B cell (primary cell): ENCODE data around the gene GSTP1. TPM values are rescaled to one million over a fixed set of nuclear protein-coding genes. Genes with fewer than 3 reads are reported as not detected.

ENCODE experiments used
- ATAC-seq: fragments of 200-7000 bp; cut with Tn5 transposase; one replicate; pipeline ENCODE4 v1.10.0; 2021; ENCODE audit warnings: low read depth, mild to moderate bottlenecking, moderate number of reproducible peaks, moderate library complexity
- CTCF ChIA-PET: fragments of 350-600 bp; sonication (Branson Sonifier 250); formaldehyde crosslinking; loops from one replicate; lab custom pipeline; 2021; ENCODE audit warnings: antibody characterized with exemption, inconsistent platforms; lab: Charles Lee
- POLR2A ChIA-PET: fragments of 350-600 bp; sonication (Branson Sonifier 250); formaldehyde crosslinking; loops from one replicate; lab custom pipeline; 2021; ENCODE audit warnings: antibody characterized with exemption; lab: Charles Lee
- DNase-seq: peaks from one replicate; pipeline ENCODE4 v3.0.0; 2013
- H2AFZ ChIP-seq: 2 replicates; pipeline ENCODE4 v1.6.1; 2012; ENCODE audit warnings: mild to moderate bottlenecking, low read depth, low read length; ENCODE audit not compliant: insufficient read depth, poor library complexity, severe bottlenecking
- H3K27ac ChIP-seq, 2 donors: 1 replicate in 1 of 2; 2 replicates in 1 of 2; pipeline ENCODE4 v1.5.1; 2012 to 2013; ENCODE audit warnings: low read length in 2 of 2, mild to moderate bottlenecking in 2 of 2, moderate library complexity in 1 of 2
- H3K27me3 ChIP-seq, 4 experiments: fragments of 200-600 bp in 1 of 4; sonication (generic) in 1 of 4; replicated peaks in 1 of 4; 1 replicate in 2 of 4; 2 replicates in 2 of 4; pipeline versions ENCODE4 v1.6.1 to v1.7.0; 2013 to 2016; ENCODE audit warnings: low read length in 3 of 4, mild to moderate bottlenecking in 2 of 4, mixed read lengths in 1 of 4, moderate library complexity in 1 of 4; ENCODE audit not compliant: insufficient read depth in 4 of 4, control insufficient read depth in 3 of 4; ENCODE audit errors: control extremely low read depth in 1 of 4
- H3K36me3 ChIP-seq, 2 experiments: replicated peaks in 1 of 2; 1 replicate in 1 of 2; 2 replicates in 1 of 2; pipeline versions ENCODE4 v1.6.1 to v1.7.1; 2013; ENCODE audit warnings: low read length in 1 of 2; ENCODE audit not compliant: insufficient read depth in 2 of 2, control insufficient read depth in 1 of 2; ENCODE audit errors: control extremely low read depth in 1 of 2, extremely low read depth in 1 of 2
- H3K4me1 ChIP-seq, 2 donors: fragments of 200-600 bp in 1 of 2; sonication (generic) in 1 of 2; 1 replicate in 1 of 2; 2 replicates in 1 of 2; pipeline versions ENCODE4 v1.5.1 to v1.6.1; 2013 to 2017; ENCODE audit warnings: low read length in 2 of 2; ENCODE audit not compliant: control insufficient read depth in 2 of 2, insufficient read depth in 2 of 2
- H3K4me2 ChIP-seq: replicated peaks from 2 replicates; pipeline ENCODE3; 2012; ENCODE audit warnings: mild to moderate bottlenecking, low read depth, low read length; ENCODE audit not compliant: poor library complexity, severe bottlenecking
- H3K4me3 ChIP-seq, 5 experiments: fragments of 200-600 bp in 1 of 5; sonication (generic) in 1 of 5; 1 replicate in 3 of 5; 2 replicates in 2 of 5; pipeline versions ENCODE4 v1.5.1 to v1.7.0; 2011 to 2016; ENCODE audit warnings: low read length in 4 of 5, mild to moderate bottlenecking in 4 of 5, low read depth in 2 of 5, control low read depth in 1 of 5, moderate library complexity in 1 of 5; ENCODE audit not compliant: insufficient read depth in 1 of 5; ENCODE audit errors: control extremely low read depth in 1 of 5, extremely low read depth in 1 of 5
- H3K79me2 ChIP-seq: fragments of 200-600 bp; sonication (generic); one replicate; pipeline ENCODE4 v1.6.0; 2016; ENCODE audit warnings: low read length; ENCODE audit not compliant: control insufficient read depth, insufficient read depth
- H3K9ac ChIP-seq: fragments of 200-600 bp; sonication (generic); 2 replicates; pipeline ENCODE4 v1.6.1; 2017; ENCODE audit warnings: mild to moderate bottlenecking, low read length, moderate library complexity
- H3K9me3 ChIP-seq, 3 donors: one replicate each; pipeline versions ENCODE4 v1.6.1 to v1.7.1; 2013; ENCODE audit warnings: low read length in 2 of 3; ENCODE audit not compliant: control insufficient read depth in 2 of 3, insufficient read depth in 1 of 3; ENCODE audit errors: control extremely low read depth in 1 of 3
- H4K20me1 ChIP-seq: 2 replicates; pipeline ENCODE4 v1.6.0; 2012; ENCODE audit warnings: mild to moderate bottlenecking, low read length; ENCODE audit not compliant: insufficient read depth, control insufficient read depth, poor library complexity, severe bottlenecking
- H3K27ac Mint-ChIP-seq: one replicate; pipeline ENCODE4 v1.8.0; 2021; ENCODE audit warnings: mixed read lengths
- H3K27me3 Mint-ChIP-seq: one replicate; pipeline ENCODE4 v1.8.0; 2021; ENCODE audit warnings: mixed read lengths
- H3K4me1 Mint-ChIP-seq: one replicate; pipeline ENCODE4 v1.8.0; 2021; ENCODE audit warnings: mixed read lengths
- H3K4me3 Mint-ChIP-seq: one replicate; pipeline ENCODE4 v1.8.0; 2021; ENCODE audit warnings: mixed read lengths
- H3K9me3 Mint-ChIP-seq: one replicate; pipeline ENCODE4 v1.8.0; 2022; ENCODE audit warnings: mixed read lengths; ENCODE audit not compliant: insufficient read depth
- CTCF ChIP-seq: fragments of 200-600 bp; IDR thresholded peaks from one replicate; pipeline ENCODE4 v1.8.0; 2022; ENCODE audit warnings: antibody characterized with exemption, mild to moderate bottlenecking
- EZH2 ChIP-seq: IDR thresholded peaks from 2 replicates; pipeline ENCODE4 v1.6.1; 2012; ENCODE audit warnings: borderline replicate concordance, low read depth, mild to moderate bottlenecking, moderate library complexity, low read length; ENCODE audit not compliant: insufficient read depth, poor library complexity, severe bottlenecking
- WGBS: methylation state at CpG from one replicate; pipeline ENCODE4 v1.1.5; 2013; ENCODE audit warnings: missing lambda C conversion rate; ENCODE audit not compliant: insufficient coverage; 5-methylcytosine and 5-hydroxymethylcytosine counted together
- intact Hi-C: fragments of 100-400 bp; cut with micrococcal nuclease; formaldehyde crosslinking; loops from one replicate; pipeline ENCODE4 v1.10.0; 2022
- polyA plus RNA-seq: library from polyadenylated mRNA; depleted of rRNA; stranded (reverse); fragments of >200 nt; gene quantifications from 2 replicates; pipeline ENCODE4 v1.2.3, GENCODE V29; 2012
- total RNA-seq, 2 donors: library from RNA; stranded (reverse); fragments of 120-200 nt in 1 of 2; gene quantifications; 1 replicate in 1 of 2; 2 replicates in 1 of 2; pipeline versions ENCODE4 v1.2.3 to v1.2.4, GENCODE V29; 2013 to 2022

The GSTP1 gene
- total and polyA plus RNA-seq, 2 donors (not counting 1 experiment from before 2014, with no cell fraction given), result 200 to 313 TPM

- Histone ChIP-seq H3K4me1 (peaks cover 14 to 19% of the 10 kb centered on the region in 2 donors), H3K4me2 (peak overlapping the region; percentile 99), H3K79me2 (no peaks in the 10 kb centered on the region), H2AFZ (peak overlapping the region; percentile 81), H3K27me3 (no peaks in the 10 kb centered on the region), H3K27ac (peak overlapping the region; percentile 83 to 85), H3K9me3 (no peaks in the 10 kb centered on the region), H4K20me1 (peaks cover 9% of the 10 kb centered on the region), H3K9ac (peak overlapping the region; percentile 75), H3K36me3 (no peaks in the 10 kb centered on the region), H3K4me3 (peak overlapping the region in 4 of 5 experiments; percentile 68 to 75 (median 74))
- CTCF ChIA-PET, result interaction anchor here (0.6 to 7.5 kb wide), 13 partner anchors 10 to 369 kb away, joined by 3 to 105 read pairs (median 8); partner anchors contain the start of genes ACY3 and POLD4
- H3K27me3 Mint-ChIP-seq, result no peaks in the 10 kb centered on the region
- H3K9me3 Mint-ChIP-seq, result no peaks in the 10 kb centered on the region
- peak; percentile 38 for TF ChIP-seq CTCF
- TF ChIP-seq EZH2, result no peak
- ATAC-seq (no peak), DNase-seq (no peak)
- WGBS, result 75% methylated on average over 14 of the region's 16 CpGs
- POLR2A ChIA-PET, result interaction anchor here (0.6 to 2.8 kb wide), 5 partner anchors 16 to 211 kb away, joined by 3 to 31 read pairs (median 13); partner anchors contain the start of genes ACY3 and GSTP1
- H3K4me1 Mint-ChIP-seq, result peaks cover 17% of the 10 kb centered on the region
- peak overlapping the region; percentile 90 for H3K4me3 Mint-ChIP-seq
- intact Hi-C loops, result loop anchor here (1.0 kb wide), 1 partner anchor 25 kb away; the partner anchor contains the start of gene NDUFV1
- peak overlapping the region; percentile 86 for H3K27ac Mint-ChIP-seq
Measured at GRCh38 chr11:67630943-67631331, 47.3 kb downstream of the GSTP1 start.

GRCh38 chr11:67631411-67631810 is 47.8 kb downstream of the GSTP1 start:
- peak overlapping the region; percentile 99 for H3K4me2 ChIP-seq
- WGBS, result 89% methylated on average over 7 of the region's 7 CpGs
- no peaks in the 10 kb centered on the region for H3K36me3 ChIP-seq
- Mint-ChIP-seq H3K27ac (no peak overlapping the region), H3K27me3 (no peaks in the 10 kb centered on the region), H3K9me3 (no peaks in the 10 kb centered on the region), H3K4me3 (peak overlapping the region; percentile 90), H3K4me1 (peaks cover 17% of the 10 kb centered on the region)
- H3K27me3 ChIP-seq, result no peaks in the 10 kb centered on the region
- H3K9ac ChIP-seq, result no peak overlapping the region
- DNase-seq (peak; percentile 32), ATAC-seq (no peak)
- H3K27ac ChIP-seq, result no peak overlapping the region
- TF ChIP-seq CTCF (no peak), EZH2 (no peak)
- intact Hi-C loops, result no loop called here
- H3K79me2 ChIP-seq, result no peaks in the 10 kb centered on the region
- H3K9me3 ChIP-seq, result no peaks in the 10 kb centered on the region
- H3K4me3 ChIP-seq, result no peak overlapping the region
- peaks cover 14 to 19% of the 10 kb centered on the region in 2 donors for H3K4me1 ChIP-seq
- peaks cover 9% of the 10 kb centered on the region for H4K20me1 ChIP-seq
- no peak overlapping the region for H2AFZ ChIP-seq
- POLR2A ChIA-PET, result interaction anchor here (0.6 to 2.8 kb wide), 2 partner anchors 15 to 211 kb away, joined by 3 to 17 read pairs; no protein-coding TSS in a partner anchor
- CTCF ChIA-PET, result interaction anchor here (0.6 to 7.5 kb wide), 6 partner anchors 9 to 163 kb away, joined by 3 to 105 read pairs (median 47); partner anchors contain the start of gene ACY3
